ENCODE results near the gene KCTD16. TPM values are rescaled to one million over a fixed set of nuclear protein-coding genes. Genes with fewer than 3 reads are reported as not detected.

The KCTD16 gene
- total RNA-seq, 4 donors from 2014 or later: under 0.01 to 0.19 (median 0.17) TPM; not detected in 1

GRCh38 chr5:144428326-144428725, 257.7 kb downstream of the KCTD16 start:
- TF ChIP-seq CTCF (IDR thresholded peaks at IDR 0.05; ENCODE audit: low read depth): no peak

GRCh38 chr5:144429405-144429804, 258.7 kb downstream of the KCTD16 start:
- no peak for TF ChIP-seq CTCF (IDR thresholded peaks at IDR 0.05; ENCODE audit: low read depth)

- TF ChIP-seq CTCF (IDR thresholded peaks at IDR 0.05; ENCODE audit: low read depth): no peak
Measured at GRCh38 chr5:144429905-144430304, 259.2 kb downstream of the KCTD16 start.

GRCh38 chr5:144433140-144433822, 262.6 kb downstream of the KCTD16 start:
- TF ChIP-seq CTCF (IDR thresholded peaks at IDR 0.05; ENCODE audit: low read depth): no peak

- TF ChIP-seq CTCF (IDR thresholded peaks at IDR 0.05; ENCODE audit: low read depth): no peak
Measured at GRCh38 chr5:144433893-144434292, 263.2 kb downstream of the KCTD16 start.

GRCh38 chr5:144436007-144436406, 265.3 kb downstream of the KCTD16 start:
- no peak for TF ChIP-seq CTCF (IDR thresholded peaks at IDR 0.05; ENCODE audit: low read depth)

- no peak for TF ChIP-seq CTCF (IDR thresholded peaks at IDR 0.05; ENCODE audit: low read depth)
Measured at GRCh38 chr5:144438237-144438636, 267.6 kb downstream of the KCTD16 start.

Measured in subcutaneous adipose tissue (tissue), 4 donors.